Suprapubic skin (tissue), 4 donors: ENCODE results near the gene ITGA1. TPM values are rescaled to one million over a fixed set of nuclear protein-coding genes. Genes with fewer than 3 reads are reported as not detected.

ENCODE experiments used
- DNase-seq, 2 donors: peaks; one replicate each; pipeline ENCODE4 v3.0.0-alpha.2; 2019; ENCODE audit warnings: low spot score in 2 of 2
- H3K27ac ChIP-seq: fragments of 200-600 bp; sonication (generic); one replicate; pipeline ENCODE4 v1.5.1; 2019
- H3K27me3 ChIP-seq: fragments of 200-600 bp; sonication (generic); one replicate; pipeline ENCODE4 v1.5.1; 2019
- H3K36me3 ChIP-seq: fragments of 200-600 bp; sonication (generic); one replicate; pipeline ENCODE4 v1.5.1; 2019
- H3K4me1 ChIP-seq: fragments of 200-600 bp; sonication (generic); one replicate; pipeline ENCODE4 v1.5.1; 2019
- H3K4me3 ChIP-seq: fragments of 200-600 bp; sonication (generic); one replicate; pipeline ENCODE4 v1.5.1; 2019; ENCODE audit warnings: mild to moderate bottlenecking
- H3K9me3 ChIP-seq: fragments of 200-600 bp; sonication (generic); one replicate; pipeline ENCODE4 v1.5.1; 2019
- CTCF ChIP-seq, 2 donors: fragments of 200-600 bp in 1 of 2; fragments of 450-650 bp in 1 of 2; sonication (generic) in 1 of 2; IDR thresholded peaks; one replicate each; pipeline ENCODE4 v1.5.1; 2016 to 2019; ENCODE audit warnings: antibody characterized with exemption in 2 of 2, mild to moderate bottlenecking in 1 of 2, moderate library complexity in 1 of 2
- EP300 ChIP-seq: sonication (generic); formaldehyde crosslinking; IDR thresholded peaks from one replicate; pipeline ENCODE4 v1.6.1; 2017; ENCODE audit warnings: antibody characterized with exemption
- POLR2A ChIP-seq, 2 donors: fragments of 450-650 bp; IDR thresholded peaks; one replicate each; pipeline ENCODE4 v1.6.1; 2017; ENCODE audit warnings: antibody characterized with exemption in 2 of 2, mild to moderate bottlenecking in 2 of 2, moderate library complexity in 2 of 2
- POLR2AphosphoS5 ChIP-seq, 3 donors: sonication (generic); formaldehyde crosslinking; IDR thresholded peaks; one replicate each; pipeline ENCODE4 v1.6.1; 2017; ENCODE audit warnings: antibody characterized with exemption in 3 of 3
- WGBS: methylation state at CpG from one replicate; pipeline ENCODE4 v1.1.5; 2018; 5-methylcytosine and 5-hydroxymethylcytosine counted together
- total RNA-seq, 4 donors: library from RNA; depleted of rRNA; stranded (reverse); fragments of >200 nt; gene quantifications; one replicate each; pipeline ENCODE4 v1.1.0, GENCODE V29; 2016

Gene ITGA1
- total RNA-seq, 4 donors from 2014 or later: 2.4 to 9.8 (median 5.9) TPM

- no peak overlapping the region for H3K27ac ChIP-seq
- H3K4me1 ChIP-seq: no peaks in the 10 kb centered on the region
- WGBS: 47% methylated on average over 8 of the region's 8 CpGs
- no peaks in the 10 kb centered on the region for H3K36me3 ChIP-seq
- no peak overlapping the region for H3K4me3 ChIP-seq
- H3K9me3 ChIP-seq: no peaks in the 10 kb centered on the region
- H3K27me3 ChIP-seq: no peaks in the 10 kb centered on the region
- TF ChIP-seq POLR2AphosphoS5 (IDR thresholded peaks at IDR 0.05) (no peak), POLR2A (IDR thresholded peaks at IDR 0.05) (no peak), EP300 (no peak), CTCF (IDR thresholded peaks at IDR 0.05) (no peak)
- DNase-seq: no peak
Observed at GRCh38 chr5:52910071-52910470, 122.4 kb downstream of the ITGA1 start.

- H3K36me3 ChIP-seq: no peaks in the 10 kb centered on the region
- WGBS: 7% methylated on average over 4 of the region's 4 CpGs
- H3K4me1 ChIP-seq: peaks cover 2% of the 10 kb centered on the region
- TF ChIP-seq EP300: no peak
- peak; percentile 50 to 65 for TF ChIP-seq CTCF (IDR thresholded peaks at IDR 0.05)
- H3K4me3 ChIP-seq: peak overlapping the region; percentile 27
- no peaks in the 10 kb centered on the region for H3K9me3 ChIP-seq
- H3K27me3 ChIP-seq: no peaks in the 10 kb centered on the region
- no peak for DNase-seq
- H3K27ac ChIP-seq: no peak overlapping the region
Observed at GRCh38 chr5:52915176-52915875, 127.6 kb downstream of the ITGA1 start.

- H3K27me3 ChIP-seq: no peaks in the 10 kb centered on the region
- TF ChIP-seq POLR2A (IDR thresholded peaks at IDR 0.05) (no peak), POLR2AphosphoS5 (IDR thresholded peaks at IDR 0.05) (no peak), CTCF (IDR thresholded peaks at IDR 0.05) (no peak), EP300 (no peak)
- no peaks in the 10 kb centered on the region for H3K9me3 ChIP-seq
- 84% methylated on average over 2 of the region's 2 CpGs for WGBS
- no peak overlapping the region for H3K27ac ChIP-seq
- no peak for DNase-seq
- H3K4me3 ChIP-seq: no peak overlapping the region
- H3K4me1 ChIP-seq: no peaks in the 10 kb centered on the region
- no peaks in the 10 kb centered on the region for H3K36me3 ChIP-seq
Observed at GRCh38 chr5:52920929-52921328, 133.2 kb downstream of the ITGA1 start.

GRCh38 chr5:52922384-52922783 is 134.7 kb downstream of the ITGA1 start:
- Histone ChIP-seq H3K9me3 (no peaks in the 10 kb centered on the region), H3K27me3 (no peaks in the 10 kb centered on the region), H3K36me3 (no peaks in the 10 kb centered on the region), H3K4me1 (no peaks in the 10 kb centered on the region), H3K4me3 (no peak overlapping the region), H3K27ac (no peak overlapping the region)
- 53% methylated on average over 2 of the region's 2 CpGs for WGBS
- TF ChIP-seq POLR2A (IDR thresholded peaks at IDR 0.05) (no peak), CTCF (IDR thresholded peaks at IDR 0.05) (no peak)
- no peak for DNase-seq

- H3K36me3 ChIP-seq: no peaks in the 10 kb centered on the region
- H3K27ac ChIP-seq: no peak overlapping the region
- no peak overlapping the region for H3K4me3 ChIP-seq
- 87% methylated on average over 8 of the region's 8 CpGs for WGBS
- no peaks in the 10 kb centered on the region for H3K27me3 ChIP-seq
- H3K4me1 ChIP-seq: no peaks in the 10 kb centered on the region
- H3K9me3 ChIP-seq: no peaks in the 10 kb centered on the region
- no peak for DNase-seq
- no peak for TF ChIP-seq EP300
- TF ChIP-seq POLR2A (IDR thresholded peaks at IDR 0.05): no peak
- no peak for TF ChIP-seq POLR2AphosphoS5 (IDR thresholded peaks at IDR 0.05)
- no peak for TF ChIP-seq CTCF (IDR thresholded peaks at IDR 0.05)
Observed at GRCh38 chr5:52924456-52924855, 136.7 kb downstream of the ITGA1 start.
